CD8-positive, alpha-beta memory T cell (primary cell): ENCODE measurements around the gene SAMD8. TPM values are rescaled to one million over a fixed set of nuclear protein-coding genes. Genes with fewer than 3 reads are reported as not detected.

Experiments used
- CTCF ChIA-PET: fragments of 350-600 bp; sonication (Branson Sonifier 250); formaldehyde crosslinking; loops from one replicate; lab custom pipeline; 2021; ENCODE audit warnings: antibody characterized with exemption; lab: Charles Lee
- POLR2A ChIA-PET: fragments of 350-600 bp; sonication (Branson Sonifier 250); formaldehyde crosslinking; loops from one replicate; lab custom pipeline; 2021; ENCODE audit warnings: antibody characterized with exemption; lab: Charles Lee
- DNase-seq, 5 donors: peaks; one replicate each; pipeline versions ENCODE4 v3.0.0 to v3.0.0-alpha.2; 2020 to 2022; ENCODE audit warnings: mixed read lengths in 1 of 5
- H3K27ac ChIP-seq: one replicate; pipeline ENCODE4 v1.7.0; 2013; ENCODE audit warnings: low read depth, mild to moderate bottlenecking, low read length, moderate library complexity
- H3K27me3 ChIP-seq: 2 replicates; pipeline ENCODE4 v1.7.0; 2013; ENCODE audit warnings: low read length, mild to moderate bottlenecking; ENCODE audit not compliant: insufficient read depth, poor library complexity, severe bottlenecking
- H3K36me3 ChIP-seq: 2 replicates; pipeline ENCODE4 v1.7.0; 2013; ENCODE audit warnings: mild to moderate bottlenecking, low read length, moderate library complexity; ENCODE audit not compliant: insufficient read depth
- H3K4me1 ChIP-seq: 2 replicates; pipeline ENCODE4 v1.7.0; 2013; ENCODE audit warnings: mild to moderate bottlenecking, low read length, moderate library complexity; ENCODE audit not compliant: insufficient read depth
- H3K4me3 ChIP-seq: 2 replicates; pipeline ENCODE4 v1.7.0; 2013; ENCODE audit warnings: mild to moderate bottlenecking, low read length
- H3K9me3 ChIP-seq: 2 replicates; pipeline ENCODE4 v1.7.0; 2013; ENCODE audit warnings: mild to moderate bottlenecking, low read length
- H3K27ac Mint-ChIP-seq, 8 donors: one replicate each; pipeline ENCODE4 v1.8.0; 2020 to 2021; ENCODE audit warnings: mixed read lengths in 8 of 8, mild to moderate bottlenecking in 6 of 8, inconsistent platforms in 3 of 8, moderate library complexity in 3 of 8
- H3K27me3 Mint-ChIP-seq, 2 donors: one replicate each; pipeline ENCODE4 v1.8.0; 2020 to 2021; ENCODE audit warnings: mixed read lengths in 2 of 2, mild to moderate bottlenecking in 1 of 2, moderate library complexity in 1 of 2
- H3K36me3 Mint-ChIP-seq, 3 donors: one replicate each; pipeline ENCODE4 v1.8.0; 2020 to 2021; ENCODE audit warnings: mixed read lengths in 3 of 3, inconsistent platforms in 1 of 3, mild to moderate bottlenecking in 1 of 3
- H3K4me1 Mint-ChIP-seq, 3 donors: one replicate each; pipeline ENCODE4 v1.8.0; 2020 to 2021; ENCODE audit warnings: mixed read lengths in 3 of 3, inconsistent platforms in 1 of 3, mild to moderate bottlenecking in 1 of 3
- H3K4me3 Mint-ChIP-seq, 7 donors: one replicate each; pipeline ENCODE4 v1.8.0; 2020 to 2021; ENCODE audit warnings: mixed read lengths in 7 of 7, mild to moderate bottlenecking in 6 of 7, moderate library complexity in 4 of 7, inconsistent platforms in 2 of 7
- H3K9me3 Mint-ChIP-seq, 5 donors: one replicate each; pipeline ENCODE4 v1.8.0; 2020 to 2022; ENCODE audit warnings: mixed read lengths in 5 of 5, mild to moderate bottlenecking in 3 of 5, moderate library complexity in 2 of 5, inconsistent platforms in 1 of 5
- polyA plus RNA-seq: library from polyadenylated mRNA; unstranded; fragments of 300-500 nt; fragmentation: Illumina TruSeq; gene quantifications from one replicate; pipeline ENCODE4 v1.2.3, GENCODE V29; 2021
- total RNA-seq, 2 experiments: library from RNA; stranded (reverse); gene quantifications; one replicate each; pipeline ENCODE4 v1.2.3, GENCODE V29; 2021

SAMD8 gene
- total and polyA plus RNA-seq, 3 experiments from 2014 or later: 5.9 to 16.4 (median 15.0) TPM

GRCh38 chr10:75068523-75068922, 42.9 kb upstream of the SAMD8 start:
- CTCF ChIA-PET: no interaction called here
- H3K27me3 ChIP-seq: no peaks in the 10 kb centered on the region

GRCh38 chr10:75070476-75070875, 41.0 kb upstream of the SAMD8 start:
- H3K9me3 ChIP-seq: no peaks in the 10 kb centered on the region
- H3K36me3 Mint-ChIP-seq: no peaks in the 10 kb centered on the region
- no peak overlapping the region for H3K27ac ChIP-seq
- H3K27ac Mint-ChIP-seq: peak overlapping the region in 1 of 8 donors; percentile 63
- H3K4me1 Mint-ChIP-seq: peaks cover 9 to 13% (median 12%) of the 10 kb centered on the region in 3 donors
- H3K4me3 Mint-ChIP-seq: no peak overlapping the region
- no peaks in the 10 kb centered on the region for H3K4me1 ChIP-seq
- POLR2A ChIA-PET: interaction anchor here (0.6 kb wide), 1 partner anchor 17 kb away, joined by 3 read pairs; no protein-coding TSS in a partner anchor
- H3K4me3 ChIP-seq: no peak overlapping the region
- peaks cover 0 to 2% of the 10 kb centered on the region in 2 donors for H3K27me3 Mint-ChIP-seq
- H3K36me3 ChIP-seq: no peaks in the 10 kb centered on the region
- no peaks in the 10 kb centered on the region for H3K9me3 Mint-ChIP-seq
- no peak for DNase-seq
- CTCF ChIA-PET: interaction anchor here (1.4 kb wide), 1 partner anchor 28 kb away, joined by 3 read pairs; a partner anchor contains a TSS
- H3K27me3 ChIP-seq: no peaks in the 10 kb centered on the region

More at GRCh38 chr10:75068523-75068922, 42.9 kb upstream of the SAMD8 start:
- no peak for DNase-seq
- Mint-ChIP-seq H3K4me1 (no peaks in the 10 kb centered on the region), H3K27ac (no peak overlapping the region), H3K27me3 (peaks cover 0 to 2% of the 10 kb centered on the region in 2 donors), H3K4me3 (no peak overlapping the region), H3K9me3 (no peaks in the 10 kb centered on the region), H3K36me3 (no peaks in the 10 kb centered on the region)
- no peaks in the 10 kb centered on the region for H3K36me3 ChIP-seq
- POLR2A ChIA-PET: no interaction called here
- H3K4me3 ChIP-seq: no peak overlapping the region
- no peaks in the 10 kb centered on the region for H3K9me3 ChIP-seq
- H3K4me1 ChIP-seq: no peaks in the 10 kb centered on the region
- H3K27ac ChIP-seq: no peak overlapping the region

GRCh38 chr10:75070961-75071428, 40.5 kb upstream of the SAMD8 start:
- CTCF ChIA-PET: no interaction called here
- no peaks in the 10 kb centered on the region for H3K4me1 ChIP-seq
- peaks cover 0 to 2% of the 10 kb centered on the region in 2 donors for H3K27me3 Mint-ChIP-seq

GRCh38 chr10:75071756-75072155, 39.7 kb upstream of the SAMD8 start:
- Histone ChIP-seq H3K27ac (no peak overlapping the region), H3K9me3 (no peaks in the 10 kb centered on the region), H3K36me3 (no peaks in the 10 kb centered on the region), H3K27me3 (no peaks in the 10 kb centered on the region), H3K4me1 (no peaks in the 10 kb centered on the region), H3K4me3 (no peak overlapping the region)
- ChIA-PET CTCF (no interaction called here), POLR2A (no interaction called here)
- H3K4me3 Mint-ChIP-seq: no peak overlapping the region
- H3K4me1 Mint-ChIP-seq: peaks cover 9 to 19% (median 13%) of the 10 kb centered on the region in 3 donors
- no peak overlapping the region for H3K27ac Mint-ChIP-seq
- no peak for DNase-seq
- H3K27me3 Mint-ChIP-seq: peaks cover 0 to 2% of the 10 kb centered on the region in 2 donors
- H3K36me3 Mint-ChIP-seq: no peaks in the 10 kb centered on the region
- H3K9me3 Mint-ChIP-seq: no peaks in the 10 kb centered on the region

More at GRCh38 chr10:75070961-75071428, 40.5 kb upstream of the SAMD8 start:
- Mint-ChIP-seq H3K36me3 (no peaks in the 10 kb centered on the region), H3K27ac (peak overlapping the region in 1 of 8 donors; percentile 63), H3K9me3 (no peaks in the 10 kb centered on the region), H3K4me1 (peaks cover 9 to 13% (median 13%) of the 10 kb centered on the region in 3 donors), H3K4me3 (no peak overlapping the region)
- Histone ChIP-seq H3K4me3 (no peak overlapping the region), H3K27ac (no peak overlapping the region), H3K36me3 (no peaks in the 10 kb centered on the region), H3K9me3 (no peaks in the 10 kb centered on the region), H3K27me3 (no peaks in the 10 kb centered on the region)
- POLR2A ChIA-PET: no interaction called here
- DNase-seq: no peak

GRCh38 chr10:75072727-75073126, 38.7 kb upstream of the SAMD8 start:
- no peak overlapping the region for H3K4me3 ChIP-seq
- Mint-ChIP-seq H3K27me3 (peaks cover 0 to 2% of the 10 kb centered on the region in 2 donors), H3K27ac (no peak overlapping the region), H3K4me1 (peaks cover 9 to 19% (median 13%) of the 10 kb centered on the region in 3 donors), H3K36me3 (no peaks in the 10 kb centered on the region), H3K4me3 (no peak overlapping the region), H3K9me3 (no peaks in the 10 kb centered on the region)
- H3K27me3 ChIP-seq: no peaks in the 10 kb centered on the region
- H3K27ac ChIP-seq: no peak overlapping the region
- H3K9me3 ChIP-seq: no peaks in the 10 kb centered on the region
- POLR2A ChIA-PET: no interaction called here
- CTCF ChIA-PET: no interaction called here
- H3K36me3 ChIP-seq: no peaks in the 10 kb centered on the region
- no peak for DNase-seq
- H3K4me1 ChIP-seq: no peaks in the 10 kb centered on the region

GRCh38 chr10:75073442-75073841, 38.0 kb upstream of the SAMD8 start:
- POLR2A ChIA-PET: no interaction called here
- peaks cover 9 to 19% (median 13%) of the 10 kb centered on the region in 3 donors for H3K4me1 Mint-ChIP-seq
- Histone ChIP-seq H3K4me1 (no peaks in the 10 kb centered on the region), H3K9me3 (no peaks in the 10 kb centered on the region), H3K4me3 (no peak overlapping the region), H3K36me3 (no peaks in the 10 kb centered on the region), H3K27ac (no peak overlapping the region), H3K27me3 (no peaks in the 10 kb centered on the region)
- H3K27me3 Mint-ChIP-seq: peaks cover 0 to 2% of the 10 kb centered on the region in 2 donors
- H3K9me3 Mint-ChIP-seq: no peaks in the 10 kb centered on the region
- no peak overlapping the region for H3K4me3 Mint-ChIP-seq
- DNase-seq: no peak
- CTCF ChIA-PET: no interaction called here
- H3K36me3 Mint-ChIP-seq: no peaks in the 10 kb centered on the region
- peak overlapping the region in 1 of 8 donors; percentile 17 for H3K27ac Mint-ChIP-seq

GRCh38 chr10:75074711-75075445, 36.6 kb upstream of the SAMD8 start:
- H3K27ac Mint-ChIP-seq: peak overlapping the region in 3 of 8 donors; percentile 2 to 41 (median 2)
- peak overlapping the region in 1 of 7 donors; percentile 20 for H3K4me3 Mint-ChIP-seq
- no peak overlapping the region for H3K27ac ChIP-seq
- POLR2A ChIA-PET: no interaction called here
- no peaks in the 10 kb centered on the region for H3K27me3 ChIP-seq
- H3K4me1 ChIP-seq: no peaks in the 10 kb centered on the region
- no peak overlapping the region for H3K4me3 ChIP-seq
- H3K36me3 Mint-ChIP-seq: no peaks in the 10 kb centered on the region
- peaks cover 9 to 19% (median 13%) of the 10 kb centered on the region in 3 donors for H3K4me1 Mint-ChIP-seq
- H3K9me3 Mint-ChIP-seq: no peaks in the 10 kb centered on the region
- no peak for DNase-seq
- no peaks in the 10 kb centered on the region for H3K9me3 ChIP-seq
- peaks cover 0 to under 1% of the 10 kb centered on the region in 2 donors for H3K27me3 Mint-ChIP-seq
- H3K36me3 ChIP-seq: no peaks in the 10 kb centered on the region
- CTCF ChIA-PET: no interaction called here

GRCh38 chr10:75076348-75076747, 35.1 kb upstream of the SAMD8 start:
- POLR2A ChIA-PET: no interaction called here
- no peak overlapping the region for H3K27ac Mint-ChIP-seq

More at GRCh38 chr10:75076348-75076747, 35.1 kb upstream of the SAMD8 start:
- Histone ChIP-seq H3K36me3 (no peaks in the 10 kb centered on the region), H3K27me3 (no peaks in the 10 kb centered on the region), H3K4me1 (no peaks in the 10 kb centered on the region), H3K9me3 (no peaks in the 10 kb centered on the region), H3K4me3 (no peak overlapping the region), H3K27ac (no peak overlapping the region)
- no peak for DNase-seq
- Mint-ChIP-seq H3K4me3 (no peak overlapping the region), H3K9me3 (peaks cover 0 to 2% (median 2%) of the 10 kb centered on the region in 5 donors), H3K4me1 (peaks cover 9 to 19% (median 13%) of the 10 kb centered on the region in 3 donors), H3K27me3 (no peaks in the 10 kb centered on the region), H3K36me3 (peaks cover 0 to 3% (median 0%) of the 10 kb centered on the region in 3 donors)
- CTCF ChIA-PET: no interaction called here
